Measurements from ENCODE around the gene WBP2.

- TF ChIP-seq POLR2A (IDR thresholded peaks at IDR 0.05) = no peak
- no peak for TF ChIP-seq CTCF (IDR thresholded peaks at IDR 0.05 in 8 of 11, conservative IDR thresholded peaks at IDR 0.05 in 3 of 11)
- no peak for TF ChIP-seq POLR2AphosphoS5 (IDR thresholded peaks at IDR 0.05)
Measured at GRCh38 chr17:75819116-75819515, 36.0 kb downstream of the WBP2 start.

Measured in spleen (tissue), 7 donors.